ENCODE data around the gene RASSF3.

GRCh38 chr12:64636856-64637255, 26.6 kb downstream of the RASSF3 start:
- TF ChIP-seq CTCF (conservative IDR thresholded peaks at IDR 0.05; ENCODE audit: low read length) (no peak), EZH2phosphoT487 (IDR thresholded peaks at IDR 0.05; ENCODE audit: borderline replicate concordance, low read depth, low read length) (no peak)

Data from OCI-LY7 (cell line).